HCEC 1CT (cell line): ENCODE results near the gene CACNA1S.
A peak's percentile ranks its signal among the peaks of the same experiment; 100 is the strongest.

ENCODE experiments used
- DNase-seq: peaks from one replicate; pipeline ENCODE4 v3.0.0-alpha.2; 2017

The CACNA1S gene

DNA sequence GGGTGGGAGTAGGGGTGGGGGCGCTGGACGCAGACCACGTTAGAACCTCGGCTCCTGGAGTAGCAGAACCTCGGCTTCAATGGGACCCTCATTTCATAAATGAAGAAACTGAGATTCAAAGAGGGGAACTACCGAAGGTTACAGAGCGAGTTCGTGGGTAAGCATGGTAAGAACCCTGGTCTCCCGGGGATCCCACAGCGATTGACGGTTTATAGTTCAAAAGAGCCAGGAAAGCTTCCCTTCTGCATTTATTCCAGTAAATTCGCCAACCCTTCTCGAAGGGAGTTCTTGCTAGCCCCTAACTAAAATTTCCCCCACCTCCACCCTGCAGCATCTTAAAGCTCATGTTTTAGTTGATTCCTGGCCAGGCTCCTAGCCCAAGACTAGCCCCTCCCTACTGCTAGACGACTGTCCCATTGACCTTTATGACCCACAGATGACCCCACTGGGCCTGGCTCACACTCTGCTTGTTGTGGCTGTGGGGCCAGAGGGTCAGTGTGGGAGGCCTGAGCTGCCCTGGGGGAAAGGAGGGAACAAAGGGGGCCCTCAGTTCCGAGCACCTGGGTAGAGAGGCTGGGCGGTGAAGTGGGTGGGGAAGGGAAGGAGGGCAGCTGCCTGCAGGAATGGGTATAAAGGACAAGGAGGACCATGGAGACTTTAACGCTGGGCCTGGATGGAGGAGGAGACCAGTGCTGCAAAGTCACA lies 88.2 kb downstream of the CACNA1S start:
- DNase-seq, result no peak

- no peak for DNase-seq
Observed at GRCh38 chr1:201023517-201023902, 88.7 kb downstream of the CACNA1S start, which contains the start of gene KIF21B. Gene KIF21B (minus strand): TSS chr1:201023714. CDS start chr1:201023383, 331 bp downstream.

GRCh38 chr1:201022820-201023516 lies 89.3 kb downstream of the CACNA1S start:
- DNase-seq, result no peak

DNA sequence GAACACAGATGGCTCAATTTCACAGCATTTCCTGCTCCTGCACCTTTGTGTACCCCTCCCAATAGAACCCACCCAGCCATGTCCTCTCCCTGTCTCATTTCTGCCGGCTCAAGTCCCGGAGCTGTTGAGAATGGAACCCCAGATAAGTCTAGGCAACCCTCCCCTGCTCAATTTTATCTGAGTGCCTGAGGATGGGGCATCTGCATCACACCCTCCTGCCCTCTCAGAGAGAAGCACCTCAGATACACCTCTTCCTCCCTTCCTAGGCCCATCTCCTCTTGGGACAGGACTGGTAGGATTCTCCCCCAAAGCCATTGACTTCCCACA lies 89.8 kb downstream of the CACNA1S start:
- DNase-seq, result no peak

GRCh38 chr1:201021630-201022492 lies 90.4 kb downstream of the CACNA1S start:
- no peak for DNase-seq

DNA sequence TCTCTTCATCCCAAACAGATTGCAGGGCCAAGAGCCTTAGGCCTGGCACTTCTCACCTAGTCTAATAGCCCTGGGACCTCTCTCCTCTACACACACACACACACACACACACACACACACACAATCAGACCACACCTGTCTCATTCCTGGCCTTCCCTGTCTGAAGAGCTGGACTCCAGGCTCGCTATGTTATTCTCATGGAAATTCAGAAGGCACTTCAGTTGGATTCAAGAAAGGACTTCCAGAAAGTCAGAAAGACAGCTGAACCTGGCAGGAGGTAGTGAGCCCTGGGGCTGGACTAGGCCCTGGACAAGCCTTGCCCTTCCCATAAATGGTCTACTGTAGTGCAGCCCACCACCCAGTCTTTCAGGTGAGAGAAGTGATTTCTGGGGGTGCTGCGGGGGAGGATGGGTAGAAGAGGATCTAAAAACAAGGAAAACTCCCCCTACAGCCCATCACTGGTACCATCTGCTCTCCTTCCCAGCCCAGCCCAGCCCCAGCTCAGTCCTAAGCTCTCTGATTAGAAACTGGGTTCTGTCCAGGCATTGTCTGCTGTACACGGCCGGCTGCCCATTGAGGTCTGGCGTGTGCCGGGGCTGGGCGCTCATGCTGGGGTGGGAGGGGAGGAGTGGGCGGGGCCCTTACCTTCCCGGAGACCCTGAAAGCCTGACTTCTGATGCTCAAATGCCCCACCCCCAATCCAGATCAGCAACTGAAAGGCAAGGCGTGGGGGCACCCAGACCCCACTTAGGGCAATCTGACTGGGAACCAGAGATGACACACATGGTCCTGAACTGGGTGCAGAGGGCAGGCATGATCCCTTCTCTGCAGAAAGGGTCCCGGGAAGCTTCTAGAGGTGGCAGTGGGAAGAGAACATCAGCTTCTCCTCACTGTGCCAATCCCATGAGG lies 91.3 kb downstream of the CACNA1S start:
- peak; percentile 16 for DNase-seq

- DNase-seq, result no peak
Observed at GRCh38 chr1:201020040-201020591, 92.1 kb downstream of the CACNA1S start.

DNA sequence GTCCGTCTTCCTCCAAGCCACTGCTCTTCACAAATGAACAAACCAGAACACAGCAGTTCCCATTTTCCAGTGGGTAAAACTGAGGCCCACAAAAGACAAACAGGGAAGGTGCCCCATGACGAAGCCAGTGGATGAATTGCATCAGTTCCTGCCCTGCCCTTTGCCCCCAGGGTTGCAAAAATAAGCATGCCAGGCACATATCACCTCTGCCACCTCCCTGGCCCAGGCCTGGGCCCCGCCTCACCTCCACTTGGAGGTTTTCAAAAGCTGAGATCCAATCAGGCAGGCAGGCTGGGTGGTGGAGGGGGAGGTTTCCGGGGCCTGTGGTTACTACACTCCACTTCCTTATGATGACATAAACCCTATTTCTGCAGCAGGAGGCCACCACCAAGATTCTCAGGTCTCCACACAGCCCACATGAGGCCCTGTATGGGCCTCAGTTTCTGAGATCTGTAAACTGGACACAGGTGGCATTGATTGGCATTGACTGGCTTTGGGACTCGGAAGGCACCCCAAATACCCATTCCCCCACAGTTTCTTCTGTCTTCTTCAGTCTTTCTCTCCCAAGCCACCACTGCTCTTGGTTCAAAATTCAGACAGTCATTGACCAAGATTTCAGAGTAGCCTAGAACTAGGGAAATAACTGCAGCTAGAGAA lies 92.8 kb downstream of the CACNA1S start:
- DNase-seq, result peak; percentile 27

- DNase-seq, result no peak
Observed at GRCh38 chr1:201017828-201018163, 94.4 kb downstream of the CACNA1S start.

- no peak for DNase-seq
Observed at GRCh38 chr1:201016943-201017827, 95.0 kb downstream of the CACNA1S start.

DNA sequence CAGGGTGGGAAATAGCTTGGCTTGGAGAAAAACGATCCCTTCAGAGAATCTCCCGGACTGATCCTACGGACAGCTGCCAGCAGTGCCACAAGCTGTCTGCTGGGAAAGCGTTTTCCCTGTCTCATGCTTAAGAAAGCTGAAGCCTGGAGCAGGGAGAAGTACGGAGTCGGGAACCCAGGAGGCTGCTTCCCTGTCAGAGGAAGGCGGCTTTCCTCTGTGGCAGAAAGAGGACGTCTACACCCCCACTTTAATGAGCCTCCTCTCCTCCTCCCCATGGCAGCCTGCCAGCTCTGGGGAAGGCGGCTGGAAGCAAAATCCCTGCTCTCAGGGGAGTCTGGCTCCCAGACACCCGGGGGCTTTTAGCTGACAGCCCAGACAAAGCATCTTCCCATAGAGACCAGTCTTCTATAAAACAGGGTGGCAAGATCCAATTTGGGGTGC lies 96.0 kb downstream of the CACNA1S start:
- no peak for DNase-seq

- no peak for DNase-seq
Observed at GRCh38 chr1:201015551-201016091, 96.6 kb downstream of the CACNA1S start.

DNA sequence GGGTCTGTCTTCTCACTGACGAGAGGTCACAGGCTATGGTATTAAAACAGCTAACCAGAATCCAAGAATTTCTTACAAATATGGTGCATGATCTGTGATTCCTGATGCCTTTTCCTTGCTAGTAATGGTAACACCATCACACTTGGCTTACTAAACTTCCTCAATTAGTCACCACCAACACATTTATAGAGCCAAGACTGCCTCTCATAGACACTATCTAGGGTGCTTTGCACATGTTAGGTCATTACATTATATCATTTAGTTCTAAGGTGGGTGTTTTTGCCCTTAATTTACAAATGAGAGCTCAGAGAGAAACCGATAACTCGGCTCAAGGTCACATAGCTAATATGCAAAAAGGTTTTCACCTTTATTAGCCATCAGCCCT lies 97.4 kb downstream of the CACNA1S start:
- DNase-seq, result no peak

- DNase-seq, result no peak
Observed at GRCh38 chr1:201013991-201014815, 98.0 kb downstream of the CACNA1S start.

DNA sequence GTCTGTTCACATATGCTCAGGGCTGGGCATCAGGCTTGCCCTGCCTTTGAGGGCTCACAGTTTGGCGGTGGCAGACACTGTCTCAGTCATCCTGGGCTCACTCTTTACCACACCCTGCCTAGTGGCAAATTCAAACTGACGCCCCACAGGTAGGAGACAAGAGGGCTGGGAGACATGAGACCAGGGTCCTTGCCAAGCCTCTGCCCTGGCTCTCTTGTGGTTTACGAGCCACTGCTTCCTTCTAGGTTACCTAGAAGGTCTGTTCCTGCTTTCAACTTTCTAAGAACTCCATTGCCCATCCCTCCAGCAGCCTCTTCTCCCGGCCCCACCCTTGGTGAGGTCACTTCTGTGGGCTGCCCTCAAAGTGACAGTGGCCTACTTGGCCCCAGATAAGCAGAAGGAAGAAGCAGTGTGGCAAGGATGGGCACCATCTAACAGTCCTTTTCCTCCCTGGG lies 99.2 kb downstream of the CACNA1S start:
- no peak for DNase-seq

DNA sequence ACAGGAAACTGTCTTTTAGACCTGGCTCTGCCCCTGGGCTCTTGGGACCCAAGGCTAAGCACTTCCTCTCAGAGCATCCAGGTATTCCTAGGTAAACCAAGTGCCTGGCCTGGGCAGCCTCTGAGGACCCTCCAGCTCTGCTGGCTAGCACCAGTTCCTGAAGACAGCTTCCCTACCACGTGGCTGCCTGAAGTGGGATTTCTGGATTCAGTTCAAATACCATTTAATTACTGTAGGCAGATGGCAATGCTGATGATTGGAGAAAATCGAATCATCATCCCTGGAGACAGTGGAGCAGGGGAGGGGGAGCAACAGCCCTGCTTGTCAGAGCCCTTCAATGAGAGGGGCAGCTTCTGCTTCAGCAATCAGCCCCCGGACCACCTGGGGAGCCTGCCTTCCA lies 100.6 kb downstream of the CACNA1S start:
- no peak for DNase-seq

GRCh38 chr1:201009962-201010645 lies 102.1 kb downstream of the CACNA1S start:
- no peak for DNase-seq

- no peak for DNase-seq
Observed at GRCh38 chr1:201008666-201009360, 103.4 kb downstream of the CACNA1S start.
